Erythroblast (primary cell): ENCODE data around the gene MST1.

Experiments
- GATA1 ChIP-seq: IDR thresholded peaks from 2 replicates; pipeline ENCODE4 v1.6.1; 2011; ENCODE audit warnings: low read depth, mild to moderate bottlenecking, control low read depth, low read length, moderate library complexity
- POLR2A ChIP-seq: IDR thresholded peaks from 2 replicates; pipeline ENCODE4 v1.6.1; 2011; ENCODE audit warnings: mild to moderate bottlenecking, low read length

DNA sequence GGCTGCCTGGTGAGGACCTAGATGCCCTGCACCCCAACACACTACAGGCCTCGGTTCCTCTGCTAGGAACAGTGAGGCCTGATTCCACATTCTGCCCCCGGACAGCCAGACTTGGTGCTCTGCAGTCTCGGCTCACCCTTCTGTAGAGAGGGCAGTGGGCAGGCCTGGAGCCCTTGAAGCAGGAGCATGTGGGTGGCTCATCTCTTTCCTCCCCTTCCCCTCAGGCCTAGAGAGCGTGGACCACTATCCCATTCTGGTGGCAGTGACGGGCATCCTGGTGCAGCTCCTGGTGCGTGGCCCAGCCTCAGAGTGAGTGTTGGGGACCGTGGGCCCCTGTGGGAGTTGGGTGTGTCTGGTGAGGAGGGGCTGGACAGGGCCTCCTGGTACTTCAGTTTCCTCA, 26.9 kb upstream of the MST1 start:
- no peak for TF ChIP-seq GATA1
- TF ChIP-seq POLR2A, result no peak
